Mesodermal cell (in vitro differentiated cells): ENCODE data around the gene CATSPER1.

ENCODE experiments used
- H3K27ac ChIP-seq: 2 replicates; pipeline ENCODE4 v1.7.0; 2013; ENCODE audit warnings: mild to moderate bottlenecking, low read depth, low read length, moderate library complexity; ENCODE audit not compliant: severe bottlenecking
- H3K36me3 ChIP-seq: 2 replicates; pipeline ENCODE4 v1.7.1; 2013; ENCODE audit warnings: mild to moderate bottlenecking, low read length, moderate library complexity; ENCODE audit not compliant: control insufficient read depth, insufficient read depth
- H3K4me1 ChIP-seq: one replicate; pipeline ENCODE4 v1.7.1; 2013; ENCODE audit warnings: mild to moderate bottlenecking, low read length; ENCODE audit not compliant: insufficient read depth, control insufficient read depth, poor library complexity, severe bottlenecking
- H3K4me3 ChIP-seq: 2 replicates; pipeline ENCODE4 v1.7.0; 2013; ENCODE audit warnings: low read length, control low read depth, mild to moderate bottlenecking; ENCODE audit not compliant: insufficient read depth, poor library complexity, severe bottlenecking; ENCODE audit errors: extremely low read depth
- H3K9me3 ChIP-seq: 2 replicates; pipeline ENCODE4 v1.7.1; 2013; ENCODE audit warnings: mild to moderate bottlenecking, low read length, moderate library complexity; ENCODE audit not compliant: control insufficient read depth
- WGBS, 2 experiments: methylation state at CpG; one replicate each; pipeline ENCODE4 v1.1.5; 2013; ENCODE audit warnings: missing lambda C conversion rate in 2 of 2; ENCODE audit not compliant: insufficient coverage in 2 of 2; 5-methylcytosine and 5-hydroxymethylcytosine counted together

The CATSPER1 gene

DNA sequence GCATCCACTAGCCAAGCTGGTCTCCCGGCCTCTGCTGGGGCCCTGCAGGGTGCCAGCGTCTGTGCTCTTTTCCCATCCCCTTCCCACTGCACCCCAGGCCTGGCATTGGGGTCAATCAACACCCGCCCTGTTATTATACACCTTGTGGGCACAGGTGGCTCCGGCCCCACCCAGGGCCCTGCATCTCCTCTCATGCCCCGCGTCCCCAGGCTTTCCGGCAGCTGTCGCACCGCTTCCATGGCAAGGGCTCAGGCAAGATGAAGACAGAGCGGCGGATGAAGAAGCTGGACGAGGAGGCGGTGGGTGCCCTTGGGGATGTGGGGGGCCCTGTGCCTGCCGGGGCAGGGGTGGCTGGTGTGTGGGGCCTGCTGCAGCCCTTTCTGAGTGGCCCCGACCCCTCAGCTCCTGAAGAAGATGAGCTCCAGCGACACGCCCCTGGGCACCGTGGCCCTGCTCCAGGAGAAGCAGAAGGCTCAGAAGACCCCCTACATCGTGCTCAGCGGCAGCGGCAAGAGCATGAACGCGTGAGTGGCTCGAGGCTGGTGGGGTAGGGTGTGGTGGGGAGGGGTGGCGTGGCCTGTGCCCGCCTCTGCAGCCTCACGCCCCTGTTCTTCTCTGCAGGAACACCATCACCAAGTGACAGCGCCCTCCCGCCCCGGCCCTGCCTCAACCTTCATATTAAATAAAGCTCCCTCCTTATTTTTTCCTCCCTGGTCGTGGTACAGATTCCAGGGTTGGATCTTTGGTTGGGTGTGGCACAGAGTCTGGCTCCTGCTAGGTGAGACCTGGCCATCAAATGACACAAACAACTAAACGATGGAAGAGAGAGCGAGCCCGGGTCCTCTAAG, 47.7 kb downstream of the CATSPER1 start:
- Histone ChIP-seq H3K36me3 (peaks cover 58% of the 10 kb centered on the region), H3K4me1 (no peaks in the 10 kb centered on the region), H3K27ac (no peak overlapping the region), H3K9me3 (no peaks in the 10 kb centered on the region), H3K4me3 (no peak overlapping the region)
- WGBS, 2 experiments, result 96 to 98% methylated on average over 20 to 21 of the region's 34 CpGs

DNA sequence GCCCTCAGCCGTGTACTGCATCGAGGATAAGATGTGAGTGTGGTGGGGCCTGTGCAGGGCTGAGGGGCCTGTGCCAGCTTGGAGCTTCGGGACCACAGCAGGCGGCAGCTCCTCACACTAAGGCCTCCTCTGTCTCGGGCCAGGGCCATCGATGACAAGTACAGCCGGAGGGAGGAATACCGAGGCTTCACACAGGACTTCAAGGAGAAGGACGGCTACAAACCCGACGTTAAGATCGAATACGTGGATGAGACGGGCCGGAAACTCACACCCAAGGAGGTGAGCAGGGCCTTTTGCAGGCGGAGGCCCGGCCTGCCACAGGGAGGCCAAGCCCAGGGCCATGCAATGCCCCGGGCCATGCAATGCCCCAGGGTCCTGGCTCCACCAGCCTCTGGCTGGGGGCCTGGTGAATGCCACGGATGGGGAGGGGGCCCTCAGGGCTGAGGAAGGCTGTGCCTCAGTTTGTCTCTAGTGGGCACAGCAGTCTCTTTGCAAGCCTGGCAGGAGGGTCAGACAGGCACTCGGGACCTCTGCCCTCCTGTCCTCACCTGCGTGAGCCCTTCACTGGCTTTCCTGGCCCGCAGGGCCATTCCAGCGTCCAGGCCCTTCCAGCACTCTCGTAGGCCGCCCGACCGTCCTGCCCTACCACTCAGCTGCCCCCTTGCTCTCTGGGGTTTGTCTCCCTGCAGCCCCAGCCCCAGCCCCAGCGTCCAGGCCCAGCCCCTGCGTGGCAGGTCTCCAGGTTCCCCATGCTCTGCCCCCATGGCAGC, 48.5 kb downstream of the CATSPER1 start:
- H3K4me3 ChIP-seq, result no peak overlapping the region
- no peaks in the 10 kb centered on the region for H3K9me3 ChIP-seq
- H3K27ac ChIP-seq, result no peak overlapping the region
- peaks cover 66% of the 10 kb centered on the region for H3K36me3 ChIP-seq
- H3K4me1 ChIP-seq, result no peaks in the 10 kb centered on the region
- 95 to 98% methylated on average over 25 to 28 of the region's 29 CpGs for WGBS, 2 experiments

DNA sequence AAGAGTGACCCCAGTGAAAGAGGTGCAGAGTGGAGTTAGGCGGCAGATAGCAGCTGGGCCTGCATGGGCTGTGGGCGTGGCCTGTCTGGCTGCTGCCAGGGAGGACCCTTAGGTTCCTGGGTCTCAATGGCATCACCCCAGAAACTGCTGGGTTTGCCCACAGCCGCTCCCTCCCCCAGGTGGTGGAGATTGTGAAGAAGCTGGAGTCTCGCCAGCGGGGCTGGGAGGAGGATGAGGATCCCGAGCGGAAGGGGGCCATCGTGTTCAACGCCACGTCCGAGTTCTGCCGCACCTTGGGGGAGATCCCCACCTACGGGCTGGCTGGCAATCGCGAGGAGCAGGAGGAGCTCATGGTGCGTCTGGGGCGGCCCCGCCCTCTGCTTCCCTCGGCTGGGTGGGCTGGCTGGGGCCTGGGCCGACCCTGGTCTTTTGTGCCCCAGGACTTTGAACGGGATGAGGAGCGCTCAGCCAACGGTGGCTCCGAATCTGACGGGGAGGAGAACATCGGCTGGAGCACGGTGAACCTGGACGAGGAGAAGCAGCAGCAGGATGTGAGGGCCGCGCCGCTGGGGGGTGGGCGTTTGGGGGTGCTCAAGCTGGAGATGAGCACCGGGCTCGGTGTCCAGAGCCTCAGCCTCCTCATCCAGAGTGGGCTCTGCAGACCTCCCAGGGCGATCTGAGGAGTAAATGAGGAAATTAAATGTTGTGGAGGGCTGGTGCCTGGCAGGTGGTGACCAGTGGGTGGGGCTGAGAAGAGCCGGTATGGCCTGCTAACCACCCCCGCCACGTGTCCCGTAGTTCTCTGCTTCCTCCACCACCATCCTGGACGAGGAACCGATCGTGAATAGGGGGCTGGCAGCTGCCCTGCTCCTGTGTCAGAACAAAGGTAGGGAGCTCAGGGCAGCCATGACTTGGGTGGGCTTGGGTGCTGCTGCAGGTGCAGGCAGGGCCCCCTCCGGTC, 49.8 kb downstream of the CATSPER1 start:
- WGBS, 2 experiments, result 92 to 94% methylated on average over 39 to 42 of the region's 43 CpGs
- no peaks in the 10 kb centered on the region for H3K9me3 ChIP-seq
- H3K4me3 ChIP-seq, result no peak overlapping the region
- no peaks in the 10 kb centered on the region for H3K4me1 ChIP-seq
- H3K27ac ChIP-seq, result no peak overlapping the region
- peaks cover 79% of the 10 kb centered on the region for H3K36me3 ChIP-seq

DNA sequence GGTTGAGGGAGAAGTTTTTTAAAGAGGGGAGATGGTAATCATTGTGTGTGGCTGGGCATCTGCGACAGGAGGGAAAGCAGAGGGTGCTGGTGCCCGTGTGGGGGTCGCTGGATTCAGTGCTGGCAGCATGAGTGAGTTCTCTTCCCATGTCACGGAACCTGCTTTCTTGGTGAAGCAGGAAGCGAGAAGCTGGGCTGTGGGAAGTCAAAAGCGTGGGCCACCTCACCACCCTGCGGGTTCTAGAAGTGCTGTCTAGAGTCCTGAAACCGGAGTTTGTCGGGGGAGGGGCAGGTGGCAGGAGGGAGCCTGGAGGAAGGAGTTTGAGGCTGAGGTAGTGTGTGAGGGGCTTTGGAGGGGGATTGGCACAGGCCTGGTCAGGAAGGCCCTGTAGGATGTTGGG, 50.5 kb downstream of the CATSPER1 start:
- Histone ChIP-seq H3K27ac (no peak overlapping the region), H3K4me3 (no peak overlapping the region), H3K36me3 (peaks cover 79% of the 10 kb centered on the region), H3K9me3 (no peaks in the 10 kb centered on the region), H3K4me1 (no peaks in the 10 kb centered on the region)
- 92 to 98% methylated on average over 9 of the region's 9 CpGs for WGBS, 2 experiments

DNA sequence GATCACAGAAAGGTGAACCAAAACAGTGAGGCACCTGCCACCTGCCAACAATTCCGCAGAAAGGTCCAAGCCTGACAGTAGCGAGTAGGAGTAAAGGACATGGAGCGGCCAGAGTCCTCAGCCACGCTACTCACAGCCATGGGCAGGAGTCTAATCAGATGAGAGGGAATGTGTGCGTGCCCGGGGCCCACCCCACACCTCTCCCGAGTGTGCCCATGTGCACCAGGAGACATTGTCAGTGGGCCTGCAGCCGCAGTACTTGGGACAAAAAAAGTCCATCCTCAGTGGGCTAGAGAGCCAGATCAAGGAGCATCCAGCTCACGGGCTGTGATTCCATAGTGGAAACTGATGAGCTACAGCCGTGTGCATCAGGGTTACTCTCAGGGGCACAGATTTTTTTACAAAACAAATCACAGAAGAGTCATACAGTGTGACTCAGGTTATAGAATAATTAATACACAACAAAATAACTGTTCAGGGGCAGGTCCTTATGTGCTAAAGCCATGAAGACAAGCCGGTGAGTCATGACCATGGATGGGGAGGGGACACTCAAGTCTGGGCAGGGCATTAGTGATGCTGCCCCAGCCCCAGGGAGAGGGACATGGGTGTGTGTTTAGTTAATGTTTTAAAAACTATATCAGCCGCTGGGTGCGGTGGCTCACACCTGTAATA, 52.7 kb downstream of the CATSPER1 start:
- Histone ChIP-seq H3K27ac (no peak overlapping the region), H3K9me3 (no peaks in the 10 kb centered on the region), H3K36me3 (peaks cover 81% of the 10 kb centered on the region), H3K4me3 (no peak overlapping the region), H3K4me1 (no peaks in the 10 kb centered on the region)
- whole genome bisulfite sequencing, 2 experiments, result 90 to 91% methylated on average over 11 to 13 of the region's 13 CpGs

DNA sequence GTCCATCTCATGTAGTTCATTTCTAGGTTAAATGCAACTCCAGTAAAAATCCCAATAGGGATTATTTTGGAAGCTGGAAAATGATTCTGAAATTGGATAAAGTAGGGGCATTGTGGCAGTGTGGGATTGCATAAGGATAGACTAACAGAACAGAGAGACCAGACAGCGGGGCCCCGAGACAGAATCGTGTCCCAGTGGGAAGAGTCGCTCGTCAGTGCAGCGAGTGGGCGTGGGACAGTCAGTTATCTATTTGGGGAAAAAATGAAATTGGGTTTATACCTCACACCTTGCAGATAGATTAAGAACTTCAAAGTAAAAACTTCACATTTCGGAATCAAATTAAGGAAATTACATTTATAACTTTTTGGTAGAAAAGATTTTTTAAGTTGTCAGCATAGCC, 54.2 kb downstream of the CATSPER1 start:
- no peaks in the 10 kb centered on the region for H3K9me3 ChIP-seq
- no peak overlapping the region for H3K4me3 ChIP-seq
- WGBS, 2 experiments, result 94 to 98% methylated on average over 5 to 7 of the region's 8 CpGs
- peaks cover 81% of the 10 kb centered on the region for H3K36me3 ChIP-seq
- no peak overlapping the region for H3K27ac ChIP-seq
- no peaks in the 10 kb centered on the region for H3K4me1 ChIP-seq

DNA sequence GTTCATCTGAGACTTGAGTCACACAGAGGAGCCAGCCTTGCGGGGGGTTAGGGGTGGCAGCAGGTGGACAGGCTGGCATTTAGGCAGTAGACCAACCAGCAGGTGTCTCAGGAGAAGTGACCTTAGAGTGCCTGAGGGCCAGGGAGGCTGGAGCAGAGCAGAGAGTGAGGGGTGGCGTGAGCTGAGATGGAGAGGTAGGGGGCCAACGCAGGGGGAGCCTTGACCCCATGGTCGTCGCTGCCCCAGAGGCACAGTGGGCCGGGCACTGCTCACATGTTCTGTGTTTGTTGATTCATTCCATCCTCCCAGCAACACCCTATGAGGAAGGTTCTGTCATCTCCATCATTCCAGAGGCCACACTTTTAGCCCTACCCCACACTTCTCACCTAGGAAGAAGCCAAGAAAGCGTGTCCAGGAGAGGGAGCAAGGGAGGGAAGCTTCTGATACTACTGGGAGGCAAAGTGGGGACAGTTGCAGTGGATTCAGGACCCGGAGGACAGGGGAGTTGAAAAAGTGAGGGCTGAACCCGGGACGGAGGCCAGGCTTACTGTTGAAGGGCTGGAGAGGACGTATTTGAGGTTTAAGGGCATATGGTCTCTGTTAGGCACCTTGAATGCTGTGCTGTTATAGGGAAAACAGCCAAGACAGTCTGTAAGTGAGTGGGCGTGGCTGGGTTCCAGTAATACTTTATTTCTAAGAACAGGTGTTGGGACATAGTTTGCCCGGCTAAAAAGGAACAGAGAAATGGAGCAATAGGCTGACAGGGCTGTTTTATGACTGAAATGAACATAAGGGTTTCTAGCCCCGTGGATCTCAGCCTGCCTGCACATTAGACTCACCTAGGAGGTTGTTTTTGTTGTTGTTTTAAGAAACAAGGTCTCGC, 57.4 kb downstream of the CATSPER1 start:
- H3K9me3 ChIP-seq, result no peaks in the 10 kb centered on the region
- H3K36me3 ChIP-seq, result peaks cover 89% of the 10 kb centered on the region
- H3K4me3 ChIP-seq, result no peak overlapping the region
- WGBS, 2 experiments, result 91 to 97% methylated on average over 14 to 15 of the region's 15 CpGs
- no peaks in the 10 kb centered on the region for H3K4me1 ChIP-seq
- no peak overlapping the region for H3K27ac ChIP-seq

DNA sequence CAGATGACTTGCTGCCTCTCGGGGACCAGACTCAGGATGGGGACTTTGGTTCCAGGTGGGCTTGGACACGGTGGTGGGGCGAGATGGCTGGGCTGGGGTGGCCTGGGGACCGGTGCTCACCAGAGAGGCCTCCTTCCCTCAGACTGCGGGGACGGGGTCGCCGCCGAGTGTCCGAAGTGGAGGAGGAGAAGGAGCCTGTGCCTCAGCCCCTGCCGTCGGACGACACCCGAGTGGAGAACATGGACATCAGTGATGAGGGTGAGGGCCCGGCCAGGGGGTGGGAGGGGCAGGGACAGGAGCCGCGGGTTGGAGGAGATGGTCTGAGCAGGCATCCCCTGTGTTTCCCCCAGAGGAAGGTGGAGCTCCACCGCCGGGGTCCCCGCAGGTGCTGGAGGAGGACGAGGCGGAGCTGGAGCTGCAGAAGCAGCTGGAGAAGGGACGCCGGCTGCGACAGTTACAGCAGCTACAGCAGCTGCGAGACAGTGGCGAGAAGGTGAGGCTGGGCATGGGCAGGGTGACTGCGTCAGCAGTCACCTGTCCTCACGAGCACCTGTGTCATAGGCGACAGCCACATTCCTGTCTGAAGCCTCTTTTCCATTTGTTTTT, 58.8 kb downstream of the CATSPER1 start:
- no peak overlapping the region for H3K27ac ChIP-seq
- H3K36me3 ChIP-seq, result peaks cover 79% of the 10 kb centered on the region
- 94 to 95% methylated on average over 21 to 23 of the region's 30 CpGs for WGBS, 2 experiments
- H3K4me3 ChIP-seq, result no peak overlapping the region
- H3K4me1 ChIP-seq, result peaks cover 5% of the 10 kb centered on the region
- H3K9me3 ChIP-seq, result no peaks in the 10 kb centered on the region
